GM21576 (cell line): ENCODE measurements around the gene UBA1.
"Not testable (repeated sequence)": the region's sequence is repeated elsewhere in the genome, so short reads cannot be mapped to it uniquely, and the experiment has no call there.

Source experiments
- ATAC-seq: cut with Tn5 transposase; IDR thresholded peaks from one replicate; pipeline ENCODE4 v1.9.1; 2021; ENCODE audit warnings: mild to moderate bottlenecking, moderate library complexity; ENCODE audit not compliant: unreplicated experiment

UBA1 gene

DNA sequence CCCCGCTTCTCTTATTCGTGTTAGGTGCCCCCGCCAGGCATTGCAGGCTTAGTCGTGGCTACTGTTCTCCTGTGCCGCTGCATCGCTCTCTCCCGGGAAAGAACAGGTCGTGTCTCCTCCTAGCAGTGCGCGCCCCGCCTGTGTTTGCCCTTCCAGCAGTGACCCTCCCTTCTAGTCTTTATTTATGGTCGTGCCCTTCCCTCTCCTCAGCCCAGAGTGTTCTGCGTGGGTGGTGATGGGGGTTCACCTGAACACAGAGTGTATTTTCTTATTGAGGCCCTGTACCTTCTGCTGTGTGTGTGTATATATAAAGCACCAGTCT, 54.3 kb downstream of the UBA1 start:
- ATAC-seq: no peak

DNA sequence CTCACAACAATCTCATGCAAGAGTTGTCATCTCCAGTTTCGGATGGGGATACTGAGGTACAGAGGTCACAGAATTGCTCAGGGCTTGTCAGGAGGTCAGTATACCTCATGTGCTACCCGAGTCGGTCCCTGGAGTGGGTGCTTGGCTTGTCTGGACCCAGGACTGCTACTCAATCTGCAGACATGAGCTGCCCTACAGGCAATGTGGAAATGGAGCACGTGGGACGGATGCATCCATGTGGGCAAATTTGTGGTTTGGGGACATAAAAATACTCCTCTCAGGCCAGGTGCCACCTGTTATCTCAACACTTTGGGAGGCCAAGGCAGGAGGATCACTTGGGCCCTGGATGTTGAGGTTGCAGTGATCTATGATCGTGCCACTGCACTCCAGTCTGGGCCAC, 54.9 kb downstream of the UBA1 start:
- ATAC-seq: no peak

DNA sequence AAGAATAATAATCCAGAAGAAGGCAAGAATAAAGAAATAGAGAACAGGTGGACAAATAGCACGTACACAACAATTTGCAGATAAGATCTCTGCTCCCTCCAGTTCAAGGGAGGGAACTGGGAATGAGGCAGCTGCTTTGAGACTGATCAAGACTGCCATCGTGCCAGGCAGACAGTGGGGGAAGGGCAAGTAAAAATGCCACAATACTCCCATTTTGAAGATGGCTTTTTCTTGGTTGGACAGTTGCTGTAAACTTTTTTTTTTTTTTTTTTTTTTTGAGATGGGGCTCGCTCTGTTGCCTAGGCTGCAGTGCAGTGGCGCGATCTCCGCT, 56.4 kb downstream of the UBA1 start:
- ATAC-seq: no peak

DNA sequence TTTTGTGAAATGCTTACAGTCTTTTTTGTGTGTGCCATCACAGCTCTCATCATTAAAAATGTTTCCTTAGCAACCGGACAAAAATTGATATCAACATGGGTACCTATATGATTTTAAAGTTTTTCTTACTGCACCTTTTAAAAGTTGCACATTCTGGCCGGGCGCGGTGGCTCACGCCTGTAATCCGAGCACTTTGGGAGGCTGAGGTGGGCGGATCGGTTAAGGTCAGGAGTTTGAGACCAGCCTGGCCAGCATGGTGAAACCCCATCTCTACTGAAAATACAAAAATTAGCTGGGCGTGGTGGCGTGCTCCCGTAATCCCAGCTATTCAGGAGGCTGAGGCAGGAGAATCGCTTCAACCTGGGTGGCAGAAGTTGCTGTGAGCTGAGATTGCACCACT, 64.0 kb downstream of the UBA1 start:
- ATAC-seq: not testable (repeated sequence)
